ENCODE data around the gene SFTPA2.
"Not testable (repeated sequence)": the region's sequence is repeated elsewhere in the genome, so short reads cannot be mapped to it uniquely, and the experiment has no call there.

The SFTPA2 gene

GRCh38 chr10:79559726-79560125 lies 481 bp downstream of the SFTPA2 start:
- no peak for DNase-seq

DNA sequence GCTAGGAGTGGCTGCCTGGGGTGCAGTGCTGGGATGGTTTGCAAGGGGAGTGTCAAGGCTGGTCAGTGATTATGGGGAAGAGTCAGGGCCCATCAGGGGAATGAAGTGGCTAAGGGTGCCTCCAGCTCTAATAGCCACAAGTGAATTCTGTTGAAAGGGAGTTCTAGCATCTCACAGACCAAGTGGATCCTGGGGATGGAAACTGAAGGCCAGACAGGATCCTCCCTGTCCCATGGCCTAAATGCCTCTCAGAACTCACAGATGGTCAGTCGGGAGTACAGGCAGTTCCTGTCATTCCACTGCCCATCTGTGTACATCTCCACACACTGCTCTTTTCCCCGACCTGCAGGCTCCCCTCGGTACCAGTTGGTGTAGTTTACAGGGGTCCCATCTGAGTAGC lies 3.2 kb downstream of the SFTPA2 start:
- not testable (repeated sequence) for DNase-seq

GRCh38 chr10:79555354-79556309 lies 4.6 kb downstream of the SFTPA2 start:
- no peak for DNase-seq

- no peak for DNase-seq
Measured at GRCh38 chr10:79552143-79552542, 8.1 kb downstream of the SFTPA2 start.

DNA sequence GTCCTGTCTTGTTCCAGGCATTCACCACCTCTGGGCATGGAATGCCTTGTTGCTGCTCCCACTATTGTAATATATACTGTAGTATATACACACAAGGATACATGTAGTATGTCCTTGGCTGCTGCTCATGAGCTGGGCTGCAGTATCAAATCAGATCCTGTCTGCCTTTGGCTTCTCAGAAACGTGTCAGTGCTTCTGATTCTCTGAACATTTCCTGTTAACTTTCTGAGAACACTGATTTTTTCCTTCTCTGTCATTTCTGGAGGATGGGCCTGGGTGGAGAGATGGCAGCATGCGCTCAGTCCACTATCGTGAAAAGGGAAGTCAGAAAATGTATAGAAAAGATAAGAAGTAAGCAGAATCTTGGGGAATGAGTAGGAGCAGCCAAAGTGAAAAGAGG lies 12.2 kb downstream of the SFTPA2 start:
- DNase-seq, result no peak

DNA sequence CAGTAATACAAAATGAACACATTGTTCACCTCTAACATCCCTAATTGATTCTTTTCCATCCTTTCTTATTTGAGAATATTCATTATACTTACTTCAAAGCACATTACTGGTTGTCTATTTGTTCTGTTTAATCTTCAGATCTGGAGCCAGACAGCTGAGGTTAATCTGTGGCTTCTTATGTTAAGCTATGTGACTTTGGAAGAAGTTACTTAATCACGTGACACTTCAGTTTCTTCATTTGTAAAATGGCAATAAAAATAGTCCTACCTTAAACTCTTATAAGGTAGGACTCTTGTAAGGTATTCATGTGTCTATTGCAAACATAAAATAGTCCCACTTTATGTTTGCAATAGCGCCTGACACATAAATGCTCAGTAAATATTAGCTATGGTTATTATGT lies 13.1 kb downstream of the SFTPA2 start:
- not testable (repeated sequence) for DNase-seq

- not testable (repeated sequence) for DNase-seq
Measured at GRCh38 chr10:79544926-79545659, 15.1 kb downstream of the SFTPA2 start.

- not testable (repeated sequence) for DNase-seq
Measured at GRCh38 chr10:79544408-79544807, 15.8 kb downstream of the SFTPA2 start.

DNA sequence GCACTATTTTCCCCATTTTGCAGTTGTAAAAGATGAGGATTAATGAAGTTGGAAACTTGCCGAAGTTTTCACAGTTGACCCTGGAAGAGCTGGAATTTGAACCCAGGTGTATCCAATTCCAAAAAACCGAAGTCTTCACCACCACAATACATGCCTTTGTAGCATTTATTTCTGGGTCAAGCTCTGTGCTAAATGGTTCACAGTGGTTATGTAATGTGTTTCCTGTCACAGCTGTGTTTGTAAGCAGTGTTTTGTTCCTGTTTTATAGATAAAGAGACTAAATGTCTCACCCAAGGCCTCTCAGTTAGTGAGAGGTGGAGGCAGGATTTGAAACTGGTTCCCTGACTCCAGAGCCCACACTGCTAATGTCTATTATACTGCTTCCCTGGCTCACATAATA lies 17.6 kb downstream of the SFTPA2 start:
- DNase-seq, result no peak

GRCh38 chr10:79540930-79541329 lies 19.3 kb downstream of the SFTPA2 start:
- not testable (repeated sequence) for DNase-seq

DNA sequence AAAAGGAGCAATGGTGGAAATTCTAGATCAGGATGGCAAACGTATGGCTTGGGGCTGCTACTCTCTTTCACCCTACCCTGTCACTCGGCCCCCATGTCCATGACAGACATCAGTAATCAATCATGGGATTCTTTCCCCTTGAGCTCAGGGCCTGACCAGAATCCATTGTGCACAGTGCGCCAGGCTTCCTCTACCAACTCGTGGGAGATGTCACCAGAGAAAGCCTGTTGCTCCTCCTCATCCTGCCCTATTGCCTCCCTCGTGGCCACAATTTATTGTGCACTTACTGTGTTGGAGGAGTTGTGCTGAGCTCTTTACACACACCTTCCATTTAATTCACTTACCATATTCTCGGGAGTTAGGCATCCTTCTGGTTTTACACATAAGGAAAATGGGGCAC lies 21.9 kb downstream of the SFTPA2 start:
- DNase-seq, result not testable (repeated sequence)

DNA sequence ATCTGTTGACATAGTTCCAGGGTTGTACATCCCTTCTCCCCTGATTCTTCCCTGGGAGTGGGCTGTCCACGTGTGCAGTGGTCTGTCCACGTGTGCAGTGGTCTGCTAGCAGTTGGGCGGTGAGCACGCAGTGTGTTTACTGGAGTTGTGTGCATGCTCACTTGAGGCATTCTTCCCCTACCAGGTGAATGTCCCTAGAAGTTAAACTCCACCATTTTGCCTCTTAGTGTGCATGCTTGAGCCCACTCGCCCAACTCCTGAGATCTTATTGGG lies 26.4 kb downstream of the SFTPA2 start:
- DNase-seq, result not testable (repeated sequence)

DNA sequence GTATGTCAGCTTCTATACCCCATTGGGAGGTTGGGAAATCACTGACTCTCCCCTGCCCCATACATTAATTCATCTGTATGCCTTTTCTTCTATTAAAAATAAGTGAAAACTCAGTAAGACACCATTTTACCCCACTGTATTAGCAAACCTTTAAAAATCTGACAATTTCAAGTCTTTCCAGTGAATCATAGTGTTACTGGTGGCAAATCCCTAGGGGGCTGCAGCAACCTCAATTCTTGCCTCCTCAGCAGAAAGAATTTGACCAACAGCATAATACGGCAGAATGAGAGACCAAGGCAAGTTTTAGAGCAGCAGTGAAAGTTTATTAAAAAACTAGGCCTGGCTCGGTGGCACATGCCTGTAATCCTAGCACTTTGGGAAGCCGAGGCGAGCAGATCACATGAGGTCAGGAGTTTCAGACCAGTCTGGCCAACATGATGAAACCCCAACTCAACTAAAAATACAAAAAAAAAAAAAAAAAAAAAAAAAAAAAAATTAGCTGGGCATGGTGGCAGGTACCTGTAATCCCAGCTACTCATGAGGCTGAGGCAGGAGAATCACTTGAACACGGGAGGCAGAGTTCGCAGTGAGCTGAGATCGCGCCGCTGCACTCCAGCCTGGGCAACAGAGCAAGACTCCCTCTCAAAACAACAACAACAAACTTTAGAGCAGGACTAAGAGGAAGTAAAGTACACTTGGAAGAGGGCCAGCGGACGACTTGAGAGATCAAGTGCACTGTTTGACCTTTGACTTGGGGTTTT lies 26.9 kb downstream of the SFTPA2 start:
- not testable (repeated sequence) for DNase-seq

DNA sequence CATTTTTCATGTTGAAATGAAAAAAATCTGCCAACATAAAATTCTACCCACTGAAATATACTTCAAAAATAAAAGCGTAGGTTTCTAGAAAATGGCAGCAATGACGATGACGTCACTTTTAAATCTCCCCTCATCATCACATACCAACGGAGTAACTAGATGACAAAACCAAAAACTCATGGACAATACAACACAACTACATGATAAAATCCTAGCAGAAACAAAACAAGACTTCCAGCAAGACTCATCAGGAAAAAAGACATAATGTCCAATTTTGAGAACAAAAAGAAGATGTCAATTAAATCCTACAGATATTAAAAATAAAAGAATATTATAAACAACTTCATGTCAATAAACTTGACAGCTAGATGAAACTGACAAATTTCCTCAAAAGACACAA lies 31.9 kb downstream of the SFTPA2 start:
- DNase-seq, result not testable (repeated sequence)

DNA sequence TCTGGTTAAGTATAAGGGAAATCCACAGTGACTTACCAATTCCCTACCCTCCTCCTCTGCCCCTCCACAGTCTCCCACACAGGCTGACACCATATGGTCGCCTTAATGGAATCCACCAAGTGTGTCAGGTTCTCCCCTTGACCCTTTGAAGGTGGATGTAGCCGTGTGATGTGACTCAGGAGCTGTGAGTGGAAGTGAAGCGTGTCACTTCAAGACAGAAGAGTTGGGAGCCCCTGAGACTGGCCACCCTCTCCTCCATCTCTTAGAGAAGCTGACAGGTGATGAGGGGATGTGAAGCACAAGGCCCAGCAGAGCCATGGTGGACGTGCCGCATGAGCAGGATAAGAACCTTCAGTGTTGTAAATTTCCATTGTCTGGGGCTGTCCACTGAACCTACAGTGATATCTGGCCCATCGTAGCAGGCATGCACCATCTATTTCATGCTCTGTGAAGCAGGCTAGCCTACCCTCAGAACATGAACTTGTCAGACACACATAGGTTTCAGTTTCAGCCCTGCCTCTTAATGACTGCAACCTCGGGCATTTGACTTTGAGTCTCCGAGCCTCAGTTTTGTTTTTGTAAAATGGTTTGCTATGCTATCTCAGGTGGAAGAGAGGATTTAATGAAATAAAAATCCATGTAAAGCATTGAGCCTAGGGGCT lies 35.0 kb downstream of the SFTPA2 start:
- DNase-seq, result not testable (repeated sequence)

- not testable (repeated sequence) for DNase-seq
Measured at GRCh38 chr10:79523157-79523853, 36.9 kb downstream of the SFTPA2 start.

DNA sequence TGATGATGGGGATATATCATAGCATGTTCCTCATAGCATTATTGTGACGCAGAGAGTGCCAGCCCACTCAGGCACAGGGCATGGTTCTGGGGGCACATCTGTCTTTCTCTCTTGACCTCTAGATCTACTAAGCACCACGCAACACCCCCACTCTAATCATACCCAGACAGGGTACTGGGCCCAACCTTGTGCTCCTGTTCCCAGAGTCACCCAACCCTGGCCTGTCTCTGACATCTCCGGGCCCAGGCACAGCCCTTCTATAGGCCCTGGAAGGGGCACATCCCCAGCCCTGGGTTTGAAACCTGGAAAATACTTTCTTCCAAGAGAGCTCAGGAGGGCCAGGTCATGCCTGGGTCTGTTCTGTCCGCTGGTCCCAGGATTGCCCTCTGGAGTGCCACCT lies 37.7 kb downstream of the SFTPA2 start:
- not testable (repeated sequence) for DNase-seq

GRCh38 chr10:79521751-79522150 lies 38.5 kb downstream of the SFTPA2 start:
- not testable (repeated sequence) for DNase-seq

DNA sequence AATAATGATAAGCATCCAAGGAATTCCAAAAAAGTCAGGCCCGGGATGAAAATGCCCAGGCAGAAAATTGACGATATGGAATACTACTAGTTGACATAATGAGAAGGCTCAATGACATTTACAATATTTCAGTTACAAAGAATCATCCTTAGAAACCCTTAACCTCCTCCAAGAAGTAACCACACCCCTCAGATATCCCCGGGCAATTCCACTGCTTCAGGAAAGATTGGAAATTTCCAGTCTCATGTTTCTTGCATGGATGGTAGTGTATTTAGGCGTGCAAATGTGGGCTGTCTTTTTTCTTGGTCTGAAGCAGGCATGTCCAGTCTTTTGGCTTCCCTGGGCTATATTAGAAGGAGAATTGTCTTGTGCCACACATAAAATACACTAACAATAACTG lies 42.6 kb downstream of the SFTPA2 start:
- DNase-seq, result not testable (repeated sequence)

GRCh38 chr10:79516532-79517205 lies 43.5 kb downstream of the SFTPA2 start:
- not testable (repeated sequence) for DNase-seq
